Limb (tissue), 2 donors: ENCODE data around the gene CBFB.
"Not testable (repeated sequence)": the region's sequence is repeated elsewhere in the genome, so short reads cannot be mapped to it uniquely, and the experiment has no call there.

Experiments used
- DNase-seq, 2 donors: peaks; one replicate each; pipeline ENCODE4 v3.0.0-alpha.2; 2016; ENCODE audit errors: extremely low spot score in 2 of 2

Gene CBFB

GRCh38 chr16:67041520-67041919 is 12.6 kb downstream of the CBFB start:
- DNase-seq: not testable (repeated sequence)

GRCh38 chr16:67043420-67043819 is 14.5 kb downstream of the CBFB start:
- no peak for DNase-seq

- DNase-seq: no peak
Measured at GRCh38 chr16:67050796-67051195, 21.8 kb downstream of the CBFB start.

- no peak for DNase-seq
Measured at GRCh38 chr16:67052399-67052798, 23.4 kb downstream of the CBFB start.

- DNase-seq: no peak
Measured at GRCh38 chr16:67053767-67054334, 24.9 kb downstream of the CBFB start.

GRCh38 chr16:67054901-67055300 is 26.0 kb downstream of the CBFB start:
- DNase-seq: no peak

- DNase-seq: no peak
Measured at GRCh38 chr16:67055712-67056487, 27.0 kb downstream of the CBFB start.

- DNase-seq: no peak
Measured at GRCh38 chr16:67063008-67063407, 34.1 kb downstream of the CBFB start.

- no peak for DNase-seq
Measured at GRCh38 chr16:67068212-67068753, 39.3 kb downstream of the CBFB start.

- DNase-seq: no peak
Measured at GRCh38 chr16:67071476-67072048, 42.6 kb downstream of the CBFB start.

- DNase-seq: no peak
Measured at GRCh38 chr16:67075331-67075730, 46.4 kb downstream of the CBFB start.

GRCh38 chr16:67077871-67078270 is 48.9 kb downstream of the CBFB start:
- no peak for DNase-seq

- no peak for DNase-seq
Measured at GRCh38 chr16:67082100-67082499, 53.2 kb downstream of the CBFB start.

GRCh38 chr16:67082891-67083290 is 53.9 kb downstream of the CBFB start:
- no peak for DNase-seq

GRCh38 chr16:67084345-67085028 is 55.5 kb downstream of the CBFB start:
- DNase-seq: no peak

- no peak for DNase-seq
Measured at GRCh38 chr16:67086822-67087221, 57.9 kb downstream of the CBFB start.

GRCh38 chr16:67087291-67087690 is 58.3 kb downstream of the CBFB start:
- DNase-seq: no peak

- DNase-seq: no peak
Measured at GRCh38 chr16:67087803-67088202, 58.9 kb downstream of the CBFB start.

GRCh38 chr16:67088551-67088950 is 59.6 kb downstream of the CBFB start:
- no peak for DNase-seq

GRCh38 chr16:67089101-67089500 is 60.2 kb downstream of the CBFB start:
- DNase-seq: no peak

GRCh38 chr16:67091906-67092566 is 63.1 kb downstream of the CBFB start:
- DNase-seq: no peak
